Smooth muscle cell (in vitro differentiated cells): ENCODE measurements around the gene ZMYND8. TPM values are rescaled to one million over a fixed set of nuclear protein-coding genes. Genes with fewer than 3 reads are reported as not detected.

Experiments used
- DNase-seq: peaks from one replicate; lab custom pipeline; 2025; ENCODE audit not compliant: unreplicated experiment; lab: John Stamatoyannopoulos, UW
- H2AFZ ChIP-seq: fragments of 200-600 bp; sonication (generic); 2 replicates; pipeline ENCODE4 v1.6.0; 2016; ENCODE audit warnings: antibody characterized with exemption, low read depth, mild to moderate bottlenecking
- H3F3A ChIP-seq: fragments of 200-600 bp; sonication (generic); 2 replicates; pipeline ENCODE4 v1.6.0; 2017; ENCODE audit warnings: antibody characterized with exemption, low read depth
- H3K27ac ChIP-seq: fragments of 200-600 bp; sonication (generic); 2 replicates; pipeline ENCODE4 v1.5.1; 2016; ENCODE audit warnings: low read depth, mild to moderate bottlenecking
- H3K27me3 ChIP-seq: fragments of 200-600 bp; sonication (generic); 2 replicates; pipeline ENCODE4 v1.6.1; 2016; ENCODE audit warnings: low read depth, mild to moderate bottlenecking
- H3K36me3 ChIP-seq: fragments of 200-600 bp; sonication (generic); 2 replicates; pipeline ENCODE4 v1.5.1; 2016; ENCODE audit warnings: low read depth
- H3K4me1 ChIP-seq: fragments of 200-600 bp; sonication (generic); 2 replicates; pipeline ENCODE4 v1.5.1; 2016; ENCODE audit warnings: low read depth
- H3K4me2 ChIP-seq: fragments of 200-600 bp; sonication (generic); 2 replicates; pipeline ENCODE4 v1.6.0; 2016; ENCODE audit warnings: mild to moderate bottlenecking
- H3K4me3 ChIP-seq: fragments of 200-600 bp; sonication (generic); 2 replicates; pipeline ENCODE4 v1.5.1; 2016; ENCODE audit warnings: mild to moderate bottlenecking
- H3K79me2 ChIP-seq: fragments of 200-600 bp; sonication (generic); 2 replicates; pipeline ENCODE4 v1.6.0; 2016; ENCODE audit warnings: low read depth, mild to moderate bottlenecking
- H3K9ac ChIP-seq: fragments of 200-600 bp; sonication (generic); 2 replicates; pipeline ENCODE4 v1.6.0; 2016; ENCODE audit warnings: low read depth
- H3K9me3 ChIP-seq: fragments of 200-600 bp; sonication (generic); replicated peaks from 2 replicates; pipeline ENCODE4 v1.5.1; 2016; ENCODE audit warnings: low read depth
- H4K20me1 ChIP-seq: fragments of 200-600 bp; sonication (generic); 2 replicates; pipeline ENCODE4 v1.6.0; 2016; ENCODE audit warnings: low read depth
- WGBS: methylation state at CpG from one replicate; pipeline ENCODE4 v1.1.7; 2016; ENCODE audit warnings: low lambda C conversion rate; 5-methylcytosine and 5-hydroxymethylcytosine counted together
- polyA plus RNA-seq: library from polyadenylated mRNA; unstranded; fragments of >200 nt; fragmentation: Nextera tagmentation; extraction: Ambion mirVana; gene quantifications from 2 replicates; pipeline ENCODE4 v1.2.1, GENCODE V29; 2016
- total RNA-seq: library from RNA; depleted of rRNA; stranded (reverse); fragments of >200 nt; gene quantifications from 2 replicates; pipeline ENCODE4 v1.2.3, GENCODE V29; 2014
- TF ChIP-seq, protein P1 (sequence below): fragments of 200-600 bp; sonication (generic); IDR thresholded peaks from 2 replicates; pipeline ENCODE4 v1.5.1; 2017; ENCODE audit warnings: borderline replicate concordance, mild to moderate bottlenecking, antibody characterized with exemption; ENCODE audit not compliant: insufficient read depth, poor library complexity, severe bottlenecking

ZMYND8 gene
- total and polyA plus RNA-seq, 2 experiments from 2014 or later = 15.2 to 24.1 TPM

- peaks cover 4% of the 10 kb centered on the region for H3F3A ChIP-seq
- no peak overlapping the region for H2AFZ ChIP-seq
- no peak overlapping the region for H3K9ac ChIP-seq
- H3K4me1 ChIP-seq = no peaks in the 10 kb centered on the region
- peaks cover 11% of the 10 kb centered on the region for H3K36me3 ChIP-seq
- H3K27me3 ChIP-seq = no peaks in the 10 kb centered on the region
- TF ChIP-seq, protein P1, sequence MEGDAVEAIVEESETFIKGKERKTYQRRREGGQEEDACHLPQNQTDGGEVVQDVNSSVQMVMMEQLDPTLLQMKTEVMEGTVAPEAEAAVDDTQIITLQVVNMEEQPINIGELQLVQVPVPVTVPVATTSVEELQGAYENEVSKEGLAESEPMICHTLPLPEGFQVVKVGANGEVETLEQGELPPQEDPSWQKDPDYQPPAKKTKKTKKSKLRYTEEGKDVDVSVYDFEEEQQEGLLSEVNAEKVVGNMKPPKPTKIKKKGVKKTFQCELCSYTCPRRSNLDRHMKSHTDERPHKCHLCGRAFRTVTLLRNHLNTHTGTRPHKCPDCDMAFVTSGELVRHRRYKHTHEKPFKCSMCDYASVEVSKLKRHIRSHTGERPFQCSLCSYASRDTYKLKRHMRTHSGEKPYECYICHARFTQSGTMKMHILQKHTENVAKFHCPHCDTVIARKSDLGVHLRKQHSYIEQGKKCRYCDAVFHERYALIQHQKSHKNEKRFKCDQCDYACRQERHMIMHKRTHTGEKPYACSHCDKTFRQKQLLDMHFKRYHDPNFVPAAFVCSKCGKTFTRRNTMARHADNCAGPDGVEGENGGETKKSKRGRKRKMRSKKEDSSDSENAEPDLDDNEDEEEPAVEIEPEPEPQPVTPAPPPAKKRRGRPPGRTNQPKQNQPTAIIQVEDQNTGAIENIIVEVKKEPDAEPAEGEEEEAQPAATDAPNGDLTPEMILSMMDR = no peak
- 96% methylated on average over 3 of the region's 3 CpGs for WGBS
- H4K20me1 ChIP-seq = no peaks in the 10 kb centered on the region
- DNase-seq = no peak
- no peaks in the 10 kb centered on the region for H3K9me3 ChIP-seq
- no peak overlapping the region for H3K4me2 ChIP-seq
- peaks cover 6% of the 10 kb centered on the region for H3K79me2 ChIP-seq
- no peak overlapping the region for H3K27ac ChIP-seq
- no peak overlapping the region for H3K4me3 ChIP-seq
These were observed 73.1 kb downstream of the ZMYND8 start for GRCh38 chr20:47283411-47283810.

DNA sequence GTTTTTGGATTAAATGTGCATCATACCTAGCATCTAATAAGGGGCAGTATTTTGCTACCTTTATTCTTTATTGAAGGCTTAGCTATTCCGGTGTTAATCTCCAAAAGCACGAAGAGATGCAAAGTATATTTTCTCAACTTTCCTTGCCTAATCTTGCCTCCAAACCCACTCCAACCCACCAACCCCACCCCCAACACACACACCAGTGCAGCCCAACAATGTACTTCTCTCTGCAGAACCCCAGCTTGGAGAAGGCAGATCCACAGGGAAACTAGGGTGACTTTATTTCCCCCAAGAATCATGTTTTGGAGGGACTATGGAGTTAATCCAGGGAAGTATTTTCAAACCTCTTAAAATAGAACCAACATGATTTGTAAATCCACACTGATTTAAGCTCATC is 73.6 kb downstream of the ZMYND8 start:
- Histone ChIP-seq H2AFZ (no peak overlapping the region), H3K4me2 (no peak overlapping the region), H3K36me3 (peaks cover 8% of the 10 kb centered on the region), H3K4me3 (no peak overlapping the region), H3K27ac (no peak overlapping the region), H3K79me2 (peaks cover 6% of the 10 kb centered on the region), H3F3A (peaks cover 8% of the 10 kb centered on the region), H3K4me1 (no peaks in the 10 kb centered on the region), H3K9me3 (no peaks in the 10 kb centered on the region), H3K9ac (no peak overlapping the region), H3K27me3 (no peaks in the 10 kb centered on the region), H4K20me1 (no peaks in the 10 kb centered on the region)
- WGBS = 100% methylated on average over 2 of the region's 2 CpGs
- TF ChIP-seq, protein P1 = no peak
- no peak for DNase-seq

- no peak overlapping the region for H3K4me3 ChIP-seq
- H3K4me2 ChIP-seq = no peak overlapping the region
- TF ChIP-seq, protein P1 = no peak
- H3K27me3 ChIP-seq = no peaks in the 10 kb centered on the region
- no peak overlapping the region for H3K9ac ChIP-seq
- no peak overlapping the region for H2AFZ ChIP-seq
- peaks cover 7% of the 10 kb centered on the region for H3K36me3 ChIP-seq
- H4K20me1 ChIP-seq = no peaks in the 10 kb centered on the region
- no peaks in the 10 kb centered on the region for H3K4me1 ChIP-seq
- no peak overlapping the region for H3K27ac ChIP-seq
- no peak for DNase-seq
- H3F3A ChIP-seq = peaks cover 11% of the 10 kb centered on the region
- no peaks in the 10 kb centered on the region for H3K9me3 ChIP-seq
- WGBS = 85% methylated on average over 4 of the region's 4 CpGs
- H3K79me2 ChIP-seq = peaks cover 3% of the 10 kb centered on the region
These were observed 75.1 kb downstream of the ZMYND8 start for GRCh38 chr20:47281376-47281775.

GRCh38 chr20:47280668-47281067 is 75.8 kb downstream of the ZMYND8 start:
- DNase-seq = no peak
- WGBS = 94% methylated on average over 3 of the region's 3 CpGs

More at GRCh38 chr20:47280668-47281067, 75.8 kb downstream of the ZMYND8 start:
- Histone ChIP-seq H3K79me2 (no peaks in the 10 kb centered on the region), H2AFZ (no peak overlapping the region), H3K27ac (no peak overlapping the region), H3K27me3 (no peaks in the 10 kb centered on the region), H3K4me1 (no peaks in the 10 kb centered on the region), H3K9me3 (no peaks in the 10 kb centered on the region), H3K9ac (no peak overlapping the region), H3K4me2 (no peak overlapping the region), H3K4me3 (no peak overlapping the region), H3K36me3 (peaks cover 6% of the 10 kb centered on the region), H4K20me1 (no peaks in the 10 kb centered on the region), H3F3A (peaks cover 14% of the 10 kb centered on the region)
- TF ChIP-seq, protein P1 = no peak
